Germinal center (tissue), 1 donor: ENCODE measurements around the gene DMPK.
"Not testable (repeated sequence)": the region's sequence is repeated elsewhere in the genome, so short reads cannot be mapped to it uniquely, and the experiment has no call there.

Experiments
- DNase-seq: peaks from one replicate; pipeline ENCODE4 v3.0.0; 2012; ENCODE audit warnings: mixed read lengths, low spot score

The DMPK gene

GRCh38 chr19:45768984-45769782 lies 13.1 kb downstream of the DMPK start, which contains the start of gene SIX5:
TSS of gene SIX5 (minus strand) at chr19:45769252. CDS start at chr19:45768844, 408 bp downstream.
- DNase-seq = peak; percentile 98

DNA sequence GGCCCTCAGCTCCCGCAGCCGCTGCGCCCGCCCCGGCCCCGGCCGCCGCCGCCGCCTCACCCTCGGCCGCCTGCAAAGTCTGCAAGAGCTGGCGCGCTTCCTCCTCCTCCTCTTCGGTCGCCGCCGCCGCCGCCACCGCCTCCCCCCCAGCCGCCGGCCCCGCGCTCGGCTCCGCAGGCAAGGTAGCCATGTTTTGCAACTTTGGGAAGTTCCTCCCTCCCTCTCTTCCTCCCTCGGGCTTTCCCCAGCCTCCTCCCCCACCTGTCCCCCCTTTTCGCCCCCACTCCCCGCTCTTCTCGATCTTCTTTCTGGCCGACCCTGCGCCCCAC lies 13.7 kb downstream of the DMPK start:
- peak; percentile 57 for DNase-seq

DNA sequence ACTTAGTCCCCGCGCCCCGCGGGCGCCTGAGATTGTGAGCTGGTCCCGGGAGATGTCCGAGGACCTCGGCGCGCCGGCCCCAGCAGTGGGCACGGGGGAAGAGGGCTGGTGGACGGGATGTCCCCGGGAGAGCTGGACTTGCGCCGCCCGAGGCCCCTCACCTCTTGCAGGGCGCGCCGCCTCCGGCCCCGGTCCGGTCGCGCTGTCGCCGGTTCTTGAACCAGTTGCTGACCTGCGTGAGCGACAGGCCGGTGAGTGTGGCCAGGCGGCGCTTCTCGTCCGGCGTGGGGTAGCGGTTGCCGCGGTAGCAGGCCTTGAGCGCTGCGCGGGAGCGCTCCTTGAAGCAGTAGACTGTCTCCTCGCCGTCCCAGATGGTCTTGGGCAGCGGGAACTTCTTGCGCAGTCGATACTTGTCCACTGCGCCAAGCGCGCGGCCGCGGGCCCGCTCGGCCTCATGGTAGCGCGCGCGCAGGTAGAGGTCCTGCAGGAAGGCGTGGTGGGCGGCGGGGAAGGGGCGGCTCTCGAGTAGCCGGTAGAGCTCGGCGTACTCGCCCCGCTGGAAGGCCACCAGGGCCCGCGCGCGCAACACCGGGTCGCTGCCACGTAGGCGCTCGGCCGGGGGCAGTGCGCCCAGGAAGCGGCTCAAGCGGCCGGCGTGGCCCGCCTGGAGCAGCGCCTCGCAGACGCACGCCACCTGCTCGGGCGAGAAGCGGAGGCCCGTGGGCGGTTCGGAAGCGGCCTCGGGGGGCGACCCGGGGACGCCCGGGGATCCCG lies 14.2 kb downstream of the DMPK start:
- no peak for DNase-seq

GRCh38 chr19:45767410-45767880 lies 14.8 kb downstream of the DMPK start:
- no peak for DNase-seq

GRCh38 chr19:45766869-45767346 lies 15.4 kb downstream of the DMPK start:
- DNase-seq = no peak

DNA sequence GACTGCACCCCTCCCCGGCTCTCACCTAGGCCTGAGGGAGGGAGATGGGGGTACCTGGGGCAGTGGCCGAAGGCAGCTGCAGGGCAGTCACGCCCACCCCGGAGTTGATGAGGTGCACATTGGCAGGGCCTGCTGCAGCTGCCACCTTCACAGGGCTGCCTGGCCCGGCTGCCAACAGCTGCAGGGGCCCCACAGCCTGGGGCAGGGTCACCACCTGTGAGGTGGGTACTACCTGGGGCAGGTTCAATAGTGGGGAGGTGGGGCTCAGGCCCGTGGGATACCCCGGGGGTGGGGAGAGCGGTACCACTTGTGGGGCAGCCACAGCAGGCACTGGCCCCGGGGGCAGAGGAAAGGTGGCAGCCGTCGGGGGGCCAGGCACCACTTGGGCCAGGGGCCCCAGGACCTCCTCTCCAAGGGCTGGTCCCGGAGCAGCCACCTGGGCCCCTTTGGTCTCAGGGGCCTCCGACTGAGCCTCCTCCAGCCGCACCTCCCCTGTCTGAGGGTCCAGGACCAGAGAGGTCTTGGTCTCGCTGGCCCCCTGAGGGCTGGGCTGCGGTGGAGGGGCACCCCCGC lies 15.9 kb downstream of the DMPK start:
- DNase-seq = no peak

DNA sequence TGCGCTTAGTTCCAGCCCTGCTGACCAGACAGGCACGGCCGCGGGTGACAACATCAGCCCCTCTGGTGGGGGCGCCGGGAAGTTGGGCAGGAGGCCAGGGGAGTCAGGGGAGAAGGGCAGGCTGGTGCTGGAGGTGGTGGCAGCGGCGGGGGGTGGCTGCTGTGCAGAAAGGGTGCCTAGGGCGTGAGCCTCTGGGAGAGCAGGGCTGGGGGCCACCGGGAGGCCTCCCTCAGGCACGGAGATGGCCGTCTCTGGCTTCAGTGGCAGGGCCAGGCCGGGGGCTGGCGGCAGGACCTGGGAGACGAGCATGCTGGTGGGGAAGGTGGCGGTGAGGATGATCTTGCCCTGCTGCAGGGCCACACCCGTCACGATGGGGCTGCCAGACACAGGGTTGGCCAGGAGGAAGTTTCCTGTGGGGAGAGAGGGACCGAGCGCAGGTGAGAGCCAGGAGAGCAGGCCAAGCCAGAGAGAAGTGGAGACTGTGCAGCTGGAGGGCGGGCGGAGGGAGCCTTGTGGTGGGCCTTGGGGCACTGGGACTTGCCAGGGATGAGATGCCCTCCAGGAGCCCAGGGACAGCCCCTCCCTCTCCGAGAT lies 16.5 kb downstream of the DMPK start:
- no peak for DNase-seq

GRCh38 chr19:45764945-45765701 lies 17.2 kb downstream of the DMPK start:
- DNase-seq = no peak

DNA sequence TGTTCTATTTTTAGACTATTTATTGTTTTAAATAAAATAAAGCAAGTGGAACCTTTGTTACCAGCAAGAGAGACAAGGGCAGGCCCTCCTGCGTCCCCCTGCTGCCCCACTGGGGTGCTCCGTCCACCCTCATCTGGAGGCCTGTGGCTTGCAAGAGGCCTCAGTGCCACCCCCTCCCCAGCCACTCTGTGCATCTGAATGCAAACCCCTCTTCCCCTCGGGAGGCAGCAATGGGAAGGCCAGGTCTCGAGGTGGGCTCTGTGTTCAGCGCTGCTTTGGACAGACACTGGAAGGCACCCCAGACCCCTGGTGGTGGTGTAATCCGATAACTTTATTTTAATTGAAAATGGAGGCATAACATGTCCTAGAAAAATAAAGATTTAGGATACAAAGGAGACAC lies 17.8 kb downstream of the DMPK start:
- DNase-seq = no peak

DNA sequence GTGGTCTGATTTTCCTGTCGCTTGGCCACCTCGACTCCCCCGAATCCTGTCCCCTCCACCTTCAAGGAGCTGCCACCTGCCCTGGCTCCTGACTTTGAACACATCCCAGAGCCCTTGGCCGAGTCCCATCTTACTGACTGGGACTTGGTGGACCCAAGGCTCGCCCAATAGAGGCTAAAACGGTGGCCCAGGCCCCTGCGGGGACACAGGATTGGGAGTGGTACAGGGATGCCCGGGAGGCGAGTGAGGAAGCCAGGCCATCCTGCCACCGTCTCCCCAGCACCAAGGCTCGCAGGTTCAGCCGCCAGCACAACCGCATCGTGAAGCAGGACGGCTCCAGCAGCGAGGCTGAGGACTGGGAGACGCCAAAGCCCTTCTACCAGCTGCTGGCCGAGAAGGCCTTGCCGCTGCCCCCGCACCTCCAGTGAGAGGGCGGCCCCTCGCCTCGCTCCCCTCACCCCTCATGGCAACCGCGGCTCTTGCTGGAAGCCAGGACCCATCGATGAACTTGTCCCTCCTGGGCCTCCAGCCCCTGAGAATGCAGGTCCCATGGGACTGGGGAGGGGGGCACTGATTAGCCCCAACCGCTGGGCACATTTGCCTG lies 18.5 kb downstream of the DMPK start:
- DNase-seq = no peak

GRCh38 chr19:45762870-45763631 lies 19.2 kb downstream of the DMPK start:
- no peak for DNase-seq

GRCh38 chr19:45761714-45762113 lies 20.6 kb downstream of the DMPK start:
- DNase-seq = no peak

DNA sequence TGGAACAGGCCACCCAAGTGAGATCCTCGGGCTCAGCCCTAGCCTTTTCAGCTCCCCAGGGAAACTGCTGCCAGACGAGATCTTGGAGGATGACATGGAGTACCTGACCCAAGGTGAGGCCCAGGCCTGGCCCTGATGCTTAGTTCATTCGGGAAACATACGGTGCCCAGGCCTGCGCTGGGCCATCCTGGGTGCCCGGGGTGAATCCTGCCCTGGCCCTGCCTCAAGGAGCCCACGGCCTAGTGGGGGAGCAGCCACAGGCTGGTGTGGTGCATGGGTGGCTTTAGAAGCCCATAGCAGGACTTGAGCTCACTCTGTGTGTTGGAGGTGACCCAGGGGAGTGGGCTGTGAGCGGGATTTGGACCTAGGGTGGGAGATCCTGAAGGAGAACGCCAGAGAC lies 23.4 kb downstream of the DMPK start:
- no peak for DNase-seq

GRCh38 chr19:45757695-45758094 lies 24.6 kb downstream of the DMPK start:
- DNase-seq = no peak

GRCh38 chr19:45754323-45754722 lies 28.0 kb downstream of the DMPK start:
- no peak for DNase-seq

DNA sequence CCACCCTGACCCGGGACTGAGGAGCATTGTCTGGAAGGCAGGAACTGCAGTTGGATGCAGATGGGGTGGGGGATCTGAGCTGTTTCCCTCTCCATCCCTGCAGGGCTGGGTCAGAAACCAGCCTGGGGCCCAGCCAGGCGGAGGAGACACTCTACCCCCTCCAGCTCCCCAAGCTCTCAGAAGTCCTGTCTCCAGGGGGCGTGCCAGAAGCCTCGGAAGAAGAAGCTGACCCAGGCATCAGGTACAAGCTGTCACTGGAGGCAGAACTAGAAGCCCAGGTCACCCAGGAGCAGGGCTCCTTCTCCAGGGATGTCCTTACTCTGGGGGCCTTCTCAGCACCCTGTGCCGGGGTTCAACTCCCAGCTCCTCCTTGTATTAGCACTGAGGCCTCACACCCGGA lies 28.7 kb downstream of the DMPK start:
- DNase-seq = no peak

DNA sequence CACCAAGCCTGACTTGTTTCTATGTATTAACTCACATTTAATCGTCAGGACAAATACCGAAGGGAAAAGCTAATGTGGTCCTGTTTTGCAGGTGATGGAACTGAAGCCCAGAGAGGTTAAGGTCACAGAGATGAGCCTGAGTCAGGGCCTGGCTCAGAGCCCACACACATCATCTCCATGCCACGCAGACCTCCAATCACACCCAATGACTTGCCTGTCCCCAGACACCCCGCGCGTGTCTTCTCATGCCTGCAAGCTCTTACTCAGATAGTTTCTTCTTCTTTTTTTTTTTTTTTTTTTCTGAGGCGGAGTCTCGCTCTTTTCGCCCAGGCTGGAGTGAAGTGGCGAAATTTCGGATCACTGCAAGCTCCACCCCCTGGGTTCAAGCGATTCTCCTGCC lies 29.7 kb downstream of the DMPK start:
- no peak for DNase-seq

DNA sequence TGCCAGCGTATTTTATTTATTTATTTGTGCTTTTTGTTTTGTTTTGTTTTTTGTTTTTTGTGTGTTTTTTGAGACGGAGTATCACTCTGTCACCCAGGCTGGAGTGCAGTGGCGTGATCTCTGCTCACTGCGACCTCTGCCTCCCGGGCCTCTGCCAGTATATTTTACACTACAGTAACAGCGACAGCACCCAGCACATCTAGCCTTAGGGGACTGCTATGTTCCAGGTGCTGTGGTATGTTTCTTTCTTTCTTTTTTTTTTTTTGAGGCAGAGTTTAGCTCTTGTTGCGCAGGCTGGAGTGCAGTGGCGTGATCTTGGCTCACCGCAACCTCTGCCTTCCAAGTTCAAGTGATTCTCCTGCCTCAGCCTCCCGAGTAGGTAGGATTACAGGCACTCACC lies 30.8 kb downstream of the DMPK start:
- not testable (repeated sequence) for DNase-seq

GRCh38 chr19:45747513-45747912 lies 34.8 kb downstream of the DMPK start:
- DNase-seq = no peak

- DNase-seq = no peak
Measured at GRCh38 chr19:45746866-45747265, 35.4 kb downstream of the DMPK start.

DNA sequence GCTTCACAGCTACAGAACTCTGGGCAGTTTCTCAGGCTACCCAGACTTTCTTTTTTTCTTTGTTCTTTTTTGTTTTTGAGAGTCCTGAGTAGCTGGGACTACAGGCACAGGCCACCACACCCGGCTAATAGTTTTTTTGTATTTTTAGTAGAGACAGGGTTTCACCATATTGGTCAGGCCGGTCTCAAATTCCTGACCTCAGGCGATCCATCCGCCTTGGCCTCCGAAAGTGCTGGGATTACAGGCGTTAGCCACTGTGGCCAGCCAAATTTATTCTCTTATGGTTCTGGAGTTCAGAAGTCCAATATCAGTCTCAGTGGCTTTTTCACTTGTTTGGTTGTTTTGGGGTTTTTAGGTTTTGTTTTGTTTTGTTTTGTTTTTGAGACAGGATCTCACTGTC lies 36.7 kb downstream of the DMPK start:
- DNase-seq = no peak
